C4-2B (cell line): Measurements from ENCODE around the gene MAP1LC3C.

ENCODE experiments used
- H3K27ac ChIP-seq: fragments of 450-650 bp; 2 replicates; pipeline ENCODE4 v1.5.1; 2017
- ZFX ChIP-seq: fragments of 450-650 bp; IDR thresholded peaks from 2 replicates; pipeline ENCODE4 v1.6.1; 2017
- TF ChIP-seq, protein P1 (sequence below): fragments of 450-650 bp; conservative IDR thresholded peaks from 2 replicates; pipeline ENCODE4 v1.5.1; 2017; ENCODE audit warnings: mild to moderate bottlenecking

Gene MAP1LC3C

DNA sequence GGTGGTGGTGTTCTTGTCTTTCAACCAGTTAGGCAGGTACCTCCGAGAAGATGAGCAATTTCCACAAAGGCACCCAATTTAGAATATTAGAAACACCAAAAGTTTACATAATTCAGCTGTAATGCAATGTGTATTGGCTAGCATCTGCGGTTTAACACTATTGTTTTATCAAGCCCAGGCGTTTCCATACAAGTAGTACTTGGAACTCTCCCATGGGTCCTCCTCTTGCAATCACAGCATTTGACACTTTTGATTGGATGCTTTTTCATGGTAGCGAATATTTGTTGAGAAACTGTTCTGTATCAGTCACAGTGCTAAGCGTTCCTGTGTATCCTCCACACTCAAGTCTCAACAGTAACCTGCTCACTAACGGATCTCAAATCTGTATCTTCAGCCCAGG lies 20.1 kb upstream of the MAP1LC3C start:
- no peak for TF ChIP-seq ZFX
- TF ChIP-seq, protein P1, sequence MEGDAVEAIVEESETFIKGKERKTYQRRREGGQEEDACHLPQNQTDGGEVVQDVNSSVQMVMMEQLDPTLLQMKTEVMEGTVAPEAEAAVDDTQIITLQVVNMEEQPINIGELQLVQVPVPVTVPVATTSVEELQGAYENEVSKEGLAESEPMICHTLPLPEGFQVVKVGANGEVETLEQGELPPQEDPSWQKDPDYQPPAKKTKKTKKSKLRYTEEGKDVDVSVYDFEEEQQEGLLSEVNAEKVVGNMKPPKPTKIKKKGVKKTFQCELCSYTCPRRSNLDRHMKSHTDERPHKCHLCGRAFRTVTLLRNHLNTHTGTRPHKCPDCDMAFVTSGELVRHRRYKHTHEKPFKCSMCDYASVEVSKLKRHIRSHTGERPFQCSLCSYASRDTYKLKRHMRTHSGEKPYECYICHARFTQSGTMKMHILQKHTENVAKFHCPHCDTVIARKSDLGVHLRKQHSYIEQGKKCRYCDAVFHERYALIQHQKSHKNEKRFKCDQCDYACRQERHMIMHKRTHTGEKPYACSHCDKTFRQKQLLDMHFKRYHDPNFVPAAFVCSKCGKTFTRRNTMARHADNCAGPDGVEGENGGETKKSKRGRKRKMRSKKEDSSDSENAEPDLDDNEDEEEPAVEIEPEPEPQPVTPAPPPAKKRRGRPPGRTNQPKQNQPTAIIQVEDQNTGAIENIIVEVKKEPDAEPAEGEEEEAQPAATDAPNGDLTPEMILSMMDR, result no peak
- H3K27ac ChIP-seq, result no peak overlapping the region

DNA sequence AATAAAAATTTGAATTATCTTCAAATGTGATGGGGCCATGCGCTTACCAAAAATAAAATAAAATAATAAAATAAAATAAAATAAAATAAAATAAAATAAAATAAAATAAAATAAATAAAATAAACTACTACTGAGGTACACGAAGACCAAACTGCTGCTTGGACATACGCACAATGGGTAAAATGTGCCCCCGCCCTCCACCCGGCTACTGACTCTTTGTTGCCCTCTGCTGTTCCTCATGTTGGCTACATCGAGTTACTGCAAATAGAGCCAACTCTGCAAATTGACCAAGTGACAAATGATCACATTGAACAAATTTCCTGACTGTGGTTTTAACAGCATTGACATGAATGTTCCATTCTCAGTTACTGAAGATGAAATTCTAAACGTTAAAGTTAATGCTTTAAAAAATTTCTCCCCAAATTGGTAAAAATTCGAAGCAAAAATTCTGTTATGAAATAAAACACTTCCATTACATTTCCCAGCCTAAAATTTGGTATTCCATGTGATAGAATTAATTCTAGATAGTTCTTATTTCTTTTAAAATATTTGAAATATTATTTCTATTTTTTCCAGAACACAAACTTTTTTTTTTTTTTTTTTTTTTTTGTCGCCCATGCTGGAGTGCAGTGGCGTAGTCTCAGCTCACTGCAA lies 18.8 kb upstream of the MAP1LC3C start:
- TF ChIP-seq, protein P1, result peak; percentile 86
- no peak for TF ChIP-seq ZFX
- no peak overlapping the region for H3K27ac ChIP-seq

DNA sequence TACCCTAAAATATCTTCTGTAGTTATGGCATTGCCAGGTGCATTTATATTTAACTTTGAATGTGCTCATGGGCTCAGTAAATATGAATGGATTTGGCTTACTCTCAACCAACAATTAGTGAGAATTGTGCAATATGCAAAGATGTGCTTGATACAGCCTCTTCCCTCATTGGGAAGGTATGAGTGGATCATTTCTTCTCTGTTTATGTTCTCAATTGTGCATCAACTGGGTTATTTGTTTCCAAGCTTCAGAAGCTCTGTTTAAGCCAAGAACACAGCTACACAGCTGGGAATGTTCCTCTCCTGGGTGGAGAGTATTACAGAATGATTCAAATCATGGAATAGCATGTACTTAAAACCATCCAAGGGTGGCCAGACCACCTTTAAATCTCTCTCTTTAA lies 17.6 kb upstream of the MAP1LC3C start:
- no peak for TF ChIP-seq ZFX
- TF ChIP-seq, protein P1, result no peak
- no peak overlapping the region for H3K27ac ChIP-seq

DNA sequence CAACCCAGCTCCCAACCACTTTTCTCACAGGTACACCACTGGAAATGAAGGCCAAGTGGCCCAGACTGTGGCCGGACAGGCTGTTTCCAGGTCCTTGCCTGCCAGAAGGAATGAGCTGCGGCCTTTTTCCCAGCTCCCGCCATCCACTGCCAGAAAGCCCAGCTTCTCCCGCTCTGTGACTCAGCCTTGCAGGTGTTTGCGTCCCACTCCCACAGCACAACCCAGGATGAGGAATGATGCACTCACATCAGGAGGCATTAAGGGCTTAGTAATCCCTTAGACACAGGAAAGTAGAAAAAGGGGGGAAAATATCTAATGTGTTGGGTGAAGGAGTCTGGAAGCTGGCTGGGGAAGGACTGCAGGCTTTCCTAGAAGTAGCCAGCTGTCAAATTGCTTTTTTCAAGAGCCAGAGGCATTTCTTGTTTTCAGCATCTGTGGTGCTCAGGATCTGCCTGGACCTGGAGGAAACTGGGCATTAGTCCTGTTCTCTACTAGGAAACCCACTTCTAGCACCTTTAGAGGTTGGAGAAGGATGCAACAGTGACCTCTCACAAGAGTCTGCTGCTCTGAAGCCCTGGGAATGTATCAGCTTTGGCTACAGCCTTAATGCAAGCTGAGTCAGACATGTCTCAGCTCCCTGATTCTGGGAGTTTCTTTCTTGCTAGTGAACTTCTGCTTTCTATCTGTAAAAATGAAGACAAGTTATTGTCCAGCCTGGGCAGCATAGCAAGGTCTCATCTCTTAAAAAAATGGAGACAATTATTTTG lies 13.2 kb upstream of the MAP1LC3C start:
- TF ChIP-seq, protein P1, result no peak
- TF ChIP-seq ZFX, result no peak
- H3K27ac ChIP-seq, result no peak overlapping the region

DNA sequence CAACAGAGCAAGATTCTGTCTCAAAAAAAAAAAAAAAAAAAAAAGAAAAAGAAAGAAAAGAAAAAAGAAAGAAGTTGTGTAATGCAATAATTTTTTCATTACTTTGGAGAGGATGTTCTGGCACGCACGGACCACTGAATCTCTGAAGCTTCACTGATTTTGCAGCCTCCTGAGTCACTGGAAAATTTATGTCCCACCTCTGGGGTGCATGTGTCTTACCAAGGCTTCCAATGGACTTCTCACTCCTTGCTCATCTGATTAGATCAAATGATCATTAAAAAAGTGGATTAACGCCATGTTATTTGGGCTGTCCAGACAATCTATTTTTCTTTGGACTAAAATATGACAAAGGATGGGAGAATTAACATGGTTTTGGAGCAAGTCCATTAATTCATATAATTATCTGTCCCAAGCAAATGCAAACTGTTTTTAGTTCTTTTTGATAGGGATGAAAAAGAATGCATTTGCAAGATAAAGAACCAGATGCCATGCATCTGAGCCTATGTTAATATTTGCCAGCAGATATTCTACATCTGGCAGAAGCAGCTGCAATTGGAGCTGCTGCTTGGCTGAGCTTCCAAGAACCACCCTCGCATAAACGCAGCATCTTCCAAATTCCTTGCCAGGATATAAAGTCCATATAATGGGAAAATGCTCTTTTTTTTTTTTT lies 10.1 kb upstream of the MAP1LC3C start:
- TF ChIP-seq ZFX, result no peak
- TF ChIP-seq, protein P1, result no peak
- no peak overlapping the region for H3K27ac ChIP-seq

GRCh38 chr1:242006976-242007375 lies 8.1 kb upstream of the MAP1LC3C start:
- no peak overlapping the region for H3K27ac ChIP-seq
- TF ChIP-seq, protein P1, result no peak
- TF ChIP-seq ZFX, result no peak
